ENCODE results near the gene SPOCK1. TPM values are rescaled to one million over a fixed set of nuclear protein-coding genes. Genes with fewer than 3 reads are reported as not detected.

The SPOCK1 gene
- total and polyA plus RNA-seq, 2 experiments from 2014 or later = 8.2 to 10.5 TPM

DNA sequence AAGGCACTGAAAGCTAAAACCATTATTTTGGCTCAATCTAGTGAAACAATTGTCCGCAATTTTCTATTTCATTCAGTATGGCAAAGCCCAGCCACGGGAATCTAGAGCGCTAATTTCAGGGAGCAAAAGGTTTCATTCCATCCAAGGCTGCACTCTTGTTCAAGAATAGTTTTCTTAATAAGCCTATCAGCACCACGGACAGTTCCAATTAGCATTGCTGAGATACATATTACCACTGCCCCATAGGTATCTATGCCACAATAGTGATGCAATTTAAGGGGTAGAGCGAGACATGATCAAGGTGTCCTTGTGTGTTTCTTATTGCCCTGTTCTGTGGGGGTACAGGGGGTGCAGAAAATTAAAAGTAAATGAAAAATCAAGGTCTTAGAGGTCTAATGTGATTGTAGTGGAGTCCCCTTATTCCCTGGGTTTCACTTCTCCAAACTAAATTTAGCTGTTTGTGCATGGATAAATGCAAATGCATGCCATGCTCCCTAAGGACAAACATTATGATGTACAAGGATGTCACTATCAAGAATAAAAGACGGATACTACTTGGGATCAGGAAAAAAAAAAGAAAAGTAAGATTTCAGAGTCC, 45.5 kb downstream of the SPOCK1 start:
- Mint-ChIP-seq H3K4me1 (no peaks in the 10 kb centered on the region), H3K36me3 (ENCODE audit: low read depth) (no peaks in the 10 kb centered on the region), H3K9me3 (no peaks in the 10 kb centered on the region), H3K4me3 (no peak overlapping the region), H3K27me3 (ENCODE audit: insufficient read depth, low read depth, poor library complexity) (peaks cover 3% of the 10 kb centered on the region), H3K27ac (no peak overlapping the region)
- DNase-seq (ENCODE audit: low spot score) (peak; percentile 89), ATAC-seq (peak; percentile 72)
- TF ChIP-seq, protein P1, sequence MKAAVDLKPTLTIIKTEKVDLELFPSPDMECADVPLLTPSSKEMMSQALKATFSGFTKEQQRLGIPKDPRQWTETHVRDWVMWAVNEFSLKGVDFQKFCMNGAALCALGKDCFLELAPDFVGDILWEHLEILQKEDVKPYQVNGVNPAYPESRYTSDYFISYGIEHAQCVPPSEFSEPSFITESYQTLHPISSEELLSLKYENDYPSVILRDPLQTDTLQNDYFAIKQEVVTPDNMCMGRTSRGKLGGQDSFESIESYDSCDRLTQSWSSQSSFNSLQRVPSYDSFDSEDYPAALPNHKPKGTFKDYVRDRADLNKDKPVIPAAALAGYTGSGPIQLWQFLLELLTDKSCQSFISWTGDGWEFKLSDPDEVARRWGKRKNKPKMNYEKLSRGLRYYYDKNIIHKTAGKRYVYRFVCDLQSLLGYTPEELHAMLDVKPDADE (IDR thresholded peaks at IDR 0.05) = no peak
- no peak for TF ChIP-seq EZH2 (IDR thresholded peaks at IDR 0.05; ENCODE audit: low read depth, unreplicated experiment)
- TF ChIP-seq, protein P2, sequence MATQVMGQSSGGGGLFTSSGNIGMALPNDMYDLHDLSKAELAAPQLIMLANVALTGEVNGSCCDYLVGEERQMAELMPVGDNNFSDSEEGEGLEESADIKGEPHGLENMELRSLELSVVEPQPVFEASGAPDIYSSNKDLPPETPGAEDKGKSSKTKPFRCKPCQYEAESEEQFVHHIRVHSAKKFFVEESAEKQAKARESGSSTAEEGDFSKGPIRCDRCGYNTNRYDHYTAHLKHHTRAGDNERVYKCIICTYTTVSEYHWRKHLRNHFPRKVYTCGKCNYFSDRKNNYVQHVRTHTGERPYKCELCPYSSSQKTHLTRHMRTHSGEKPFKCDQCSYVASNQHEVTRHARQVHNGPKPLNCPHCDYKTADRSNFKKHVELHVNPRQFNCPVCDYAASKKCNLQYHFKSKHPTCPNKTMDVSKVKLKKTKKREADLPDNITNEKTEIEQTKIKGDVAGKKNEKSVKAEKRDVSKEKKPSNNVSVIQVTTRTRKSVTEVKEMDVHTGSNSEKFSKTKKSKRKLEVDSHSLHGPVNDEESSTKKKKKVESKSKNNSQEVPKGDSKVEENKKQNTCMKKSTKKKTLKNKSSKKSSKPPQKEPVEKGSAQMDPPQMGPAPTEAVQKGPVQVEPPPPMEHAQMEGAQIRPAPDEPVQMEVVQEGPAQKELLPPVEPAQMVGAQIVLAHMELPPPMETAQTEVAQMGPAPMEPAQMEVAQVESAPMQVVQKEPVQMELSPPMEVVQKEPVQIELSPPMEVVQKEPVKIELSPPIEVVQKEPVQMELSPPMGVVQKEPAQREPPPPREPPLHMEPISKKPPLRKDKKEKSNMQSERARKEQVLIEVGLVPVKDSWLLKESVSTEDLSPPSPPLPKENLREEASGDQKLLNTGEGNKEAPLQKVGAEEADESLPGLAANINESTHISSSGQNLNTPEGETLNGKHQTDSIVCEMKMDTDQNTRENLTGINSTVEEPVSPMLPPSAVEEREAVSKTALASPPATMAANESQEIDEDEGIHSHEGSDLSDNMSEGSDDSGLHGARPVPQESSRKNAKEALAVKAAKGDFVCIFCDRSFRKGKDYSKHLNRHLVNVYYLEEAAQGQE (IDR thresholded peaks at IDR 0.05; ENCODE audit: unreplicated experiment) = peak; percentile 86
- H3K4me1 ChIP-seq (ENCODE audit: insufficient read depth) = no peaks in the 10 kb centered on the region
- H3K4me2 ChIP-seq = no peak overlapping the region
- no peak overlapping the region for H3K27ac ChIP-seq (ENCODE audit: low read depth)
- H3K79me2 ChIP-seq (replicated peaks; ENCODE audit: insufficient read depth) = no peaks in the 10 kb centered on the region
- no peaks in the 10 kb centered on the region for H3K27me3 ChIP-seq (ENCODE audit: insufficient read depth)
- no peak overlapping the region for H2AFZ ChIP-seq
- H4K20me1 ChIP-seq (replicated peaks; ENCODE audit: insufficient read depth) = no peaks in the 10 kb centered on the region
- H3K36me3 ChIP-seq (ENCODE audit: insufficient read depth) = no peaks in the 10 kb centered on the region
- H3K4me3 ChIP-seq = no peak overlapping the region
- no peaks in the 10 kb centered on the region for H3K9me2 ChIP-seq (ENCODE audit: insufficient read depth)
- H3F3A ChIP-seq (replicated peaks; ENCODE audit: low read depth) = no peaks in the 10 kb centered on the region

DNA sequence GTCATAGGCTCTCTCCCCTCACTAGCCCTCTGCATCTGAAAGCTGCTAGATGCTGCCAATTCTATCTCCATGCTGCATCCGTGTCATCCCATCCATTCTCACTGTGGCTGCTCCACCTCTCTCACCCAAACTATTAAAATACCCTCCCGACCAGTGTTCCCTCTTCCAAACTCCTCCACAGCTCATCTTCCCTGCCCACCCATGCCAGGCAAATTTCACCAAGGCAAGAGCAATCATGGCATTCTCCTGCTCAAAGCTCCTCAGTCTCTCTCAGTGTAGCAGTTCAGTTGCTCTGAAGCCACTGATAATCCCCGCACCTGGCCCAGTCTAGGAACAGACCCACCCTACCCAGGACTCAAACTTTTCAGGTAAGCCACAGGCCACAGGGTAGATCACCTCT, 48.4 kb downstream of the SPOCK1 start:
- no peaks in the 10 kb centered on the region for H3K27me3 ChIP-seq (ENCODE audit: insufficient read depth)
- H3K9me2 ChIP-seq (ENCODE audit: insufficient read depth) = no peaks in the 10 kb centered on the region
- no peaks in the 10 kb centered on the region for H4K20me1 ChIP-seq (replicated peaks; ENCODE audit: insufficient read depth)
- no peaks in the 10 kb centered on the region for H3K4me1 ChIP-seq (ENCODE audit: insufficient read depth)
- H3K36me3 Mint-ChIP-seq (ENCODE audit: low read depth) = no peaks in the 10 kb centered on the region
- peaks cover 4% of the 10 kb centered on the region; the same call in 2 of the 3 replicates for H3K4me1 Mint-ChIP-seq
- no peak overlapping the region for H3K4me2 ChIP-seq
- H3K4me3 ChIP-seq = no peak overlapping the region
- no peaks in the 10 kb centered on the region for H3F3A ChIP-seq (replicated peaks; ENCODE audit: low read depth)
- H3K27ac Mint-ChIP-seq = no peak overlapping the region
- ATAC-seq (no peak), DNase-seq (ENCODE audit: low spot score) (no peak)
- H3K4me3 Mint-ChIP-seq = no peak overlapping the region
- H3K27ac ChIP-seq (ENCODE audit: low read depth) = no peak overlapping the region
- no peaks in the 10 kb centered on the region for H3K9me3 Mint-ChIP-seq
- TF ChIP-seq ZNF331 (CRISPR knock-in tag; IDR thresholded peaks at IDR 0.05; ENCODE audit: low read depth) (no peak), ZNF114 (CRISPR knock-in tag; IDR thresholded peaks at IDR 0.05) (no peak), POLR2AphosphoS5 (IDR thresholded peaks at IDR 0.05; ENCODE audit: low read depth) (no peak), EZH2 (IDR thresholded peaks at IDR 0.05; ENCODE audit: low read depth, unreplicated experiment) (no peak), EZH2phosphoT487 (IDR thresholded peaks at IDR 0.05; ENCODE audit: unreplicated experiment) (no peak)
- TF ChIP-seq, protein P3, sequence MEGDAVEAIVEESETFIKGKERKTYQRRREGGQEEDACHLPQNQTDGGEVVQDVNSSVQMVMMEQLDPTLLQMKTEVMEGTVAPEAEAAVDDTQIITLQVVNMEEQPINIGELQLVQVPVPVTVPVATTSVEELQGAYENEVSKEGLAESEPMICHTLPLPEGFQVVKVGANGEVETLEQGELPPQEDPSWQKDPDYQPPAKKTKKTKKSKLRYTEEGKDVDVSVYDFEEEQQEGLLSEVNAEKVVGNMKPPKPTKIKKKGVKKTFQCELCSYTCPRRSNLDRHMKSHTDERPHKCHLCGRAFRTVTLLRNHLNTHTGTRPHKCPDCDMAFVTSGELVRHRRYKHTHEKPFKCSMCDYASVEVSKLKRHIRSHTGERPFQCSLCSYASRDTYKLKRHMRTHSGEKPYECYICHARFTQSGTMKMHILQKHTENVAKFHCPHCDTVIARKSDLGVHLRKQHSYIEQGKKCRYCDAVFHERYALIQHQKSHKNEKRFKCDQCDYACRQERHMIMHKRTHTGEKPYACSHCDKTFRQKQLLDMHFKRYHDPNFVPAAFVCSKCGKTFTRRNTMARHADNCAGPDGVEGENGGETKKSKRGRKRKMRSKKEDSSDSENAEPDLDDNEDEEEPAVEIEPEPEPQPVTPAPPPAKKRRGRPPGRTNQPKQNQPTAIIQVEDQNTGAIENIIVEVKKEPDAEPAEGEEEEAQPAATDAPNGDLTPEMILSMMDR (conservative IDR thresholded peaks at IDR 0.05; ENCODE audit: low read depth in 2 of 2) = no peak
- TF ChIP-seq, protein P1 (IDR thresholded peaks at IDR 0.05) = no peak
- no peaks in the 10 kb centered on the region for H3K79me2 ChIP-seq (replicated peaks; ENCODE audit: insufficient read depth)
- H3K36me3 ChIP-seq (ENCODE audit: insufficient read depth) = no peaks in the 10 kb centered on the region
- H2AFZ ChIP-seq = no peak overlapping the region
- peaks cover 8% of the 10 kb centered on the region for H3K27me3 Mint-ChIP-seq (ENCODE audit: insufficient read depth, low read depth, poor library complexity)

All from GM23338 (cell line).